GM23338 (cell line): ENCODE results near the gene INHBC. TPM values are rescaled to one million over a fixed set of nuclear protein-coding genes. Genes with fewer than 3 reads are reported as not detected.

Experiments
- ATAC-seq: fragments of 200-7000 bp; cut with Tn5 transposase; 3 replicates; pipeline ENCODE4 v1.9.1; 2020
- DNase-seq: peaks from one replicate; pipeline ENCODE4 v3.0.0-alpha.2; 2015; ENCODE audit warnings: low spot score
- H2AFZ ChIP-seq: fragments of 200-600 bp; sonication (generic); 2 replicates; pipeline ENCODE4 v1.8.0; 2016; ENCODE audit warnings: antibody characterized with exemption, mild to moderate bottlenecking, moderate library complexity
- H3F3A ChIP-seq: fragments of 200-600 bp; sonication (generic); replicated peaks from 2 replicates; pipeline ENCODE4 v1.8.0; 2017; ENCODE audit warnings: antibody characterized with exemption, mixed run types, low read depth
- H3K27ac ChIP-seq: fragments of 200-600 bp; sonication (generic); 2 replicates; pipeline ENCODE4 v1.6.1; 2016; ENCODE audit warnings: low read depth
- H3K27me3 ChIP-seq: fragments of 200-600 bp; sonication (generic); 2 replicates; pipeline ENCODE4 v1.8.0; 2016; ENCODE audit warnings: mild to moderate bottlenecking, mixed run types, moderate library complexity; ENCODE audit not compliant: insufficient read depth
- H3K36me3 ChIP-seq: fragments of 200-600 bp; sonication (generic); 2 replicates; pipeline ENCODE4 v1.8.0; 2016; ENCODE audit warnings: mild to moderate bottlenecking; ENCODE audit not compliant: insufficient read depth
- H3K4me1 ChIP-seq: fragments of 200-600 bp; sonication (generic); 2 replicates; pipeline ENCODE4 v1.8.0; 2016; ENCODE audit warnings: mild to moderate bottlenecking, moderate library complexity; ENCODE audit not compliant: insufficient read depth
- H3K4me2 ChIP-seq: fragments of 200-600 bp; sonication (generic); 2 replicates; pipeline ENCODE4 v1.7.1; 2017; ENCODE audit warnings: mixed run types
- H3K4me3 ChIP-seq: fragments of 200-600 bp; sonication (generic); 2 replicates; pipeline ENCODE4 v1.6.1; 2016; ENCODE audit warnings: mixed run types
- H3K79me2 ChIP-seq: fragments of 200-600 bp; sonication (generic); replicated peaks from 2 replicates; pipeline ENCODE4 v1.8.0; 2017; ENCODE audit warnings: mild to moderate bottlenecking; ENCODE audit not compliant: insufficient read depth
- H3K9me2 ChIP-seq: fragments of 200-600 bp; sonication (generic); 2 replicates; pipeline ENCODE4 v1.8.0; 2017; ENCODE audit not compliant: insufficient read depth
- H4K20me1 ChIP-seq: fragments of 200-600 bp; sonication (generic); replicated peaks from 2 replicates; pipeline ENCODE4 v1.8.0; 2017; ENCODE audit warnings: mild to moderate bottlenecking; ENCODE audit not compliant: insufficient read depth
- H3K27ac Mint-ChIP-seq: 2 replicates; pipeline ENCODE4 v1.8.0; 2020; ENCODE audit warnings: inconsistent platforms, mild to moderate bottlenecking, moderate library complexity, mixed read lengths
- H3K27me3 Mint-ChIP-seq: 3 replicates; pipeline ENCODE4 v1.8.0; 2022; ENCODE audit warnings: low read depth, mild to moderate bottlenecking, moderate library complexity, mixed read lengths, inconsistent platforms; ENCODE audit not compliant: insufficient read depth, poor library complexity
- H3K36me3 Mint-ChIP-seq: 3 replicates; pipeline ENCODE4 v1.8.0; 2021; ENCODE audit warnings: low read depth, mild to moderate bottlenecking, inconsistent platforms, moderate library complexity, mixed read lengths
- H3K4me1 Mint-ChIP-seq: 3 replicates; pipeline ENCODE4 v1.8.0; 2020; ENCODE audit warnings: mild to moderate bottlenecking, inconsistent platforms, mixed read lengths
- H3K4me3 Mint-ChIP-seq: 3 replicates; pipeline ENCODE4 v1.8.0; 2021; ENCODE audit warnings: moderate library complexity, mild to moderate bottlenecking, inconsistent platforms, mixed read lengths
- H3K9me3 Mint-ChIP-seq: 3 replicates; pipeline ENCODE4 v1.8.0; 2020; ENCODE audit warnings: moderate library complexity, mild to moderate bottlenecking, inconsistent platforms, mixed read lengths
- CREB1 ChIP-seq: fragments of 250-450 bp; sonication (Bioruptor Pico); IDR thresholded peaks from 2 replicates; pipeline ENCODE4 v1.5.0; 2020; ENCODE audit warnings: low read depth, mild to moderate bottlenecking, moderate library complexity
- JUNB ChIP-seq: IDR thresholded peaks from one replicate; pipeline ENCODE4 v1.6.1; 2016; ENCODE audit warnings: antibody characterized with exemption; ENCODE audit not compliant: unreplicated experiment
- NANOG ChIP-seq: IDR thresholded peaks from 2 replicates; pipeline ENCODE4 v1.6.1; 2016; ENCODE audit warnings: antibody characterized with exemption, borderline replicate concordance
- POLR2AphosphoS5 ChIP-seq: IDR thresholded peaks from 2 replicates; pipeline ENCODE4 v1.6.1; 2016; ENCODE audit warnings: antibody characterized with exemption, low read depth
- STAT1 ChIP-seq: IDR thresholded peaks from one replicate; pipeline ENCODE4 v1.6.1; 2016; ENCODE audit warnings: antibody characterized with exemption; ENCODE audit not compliant: unreplicated experiment
- ZNF114 ChIP-seq: fragments of 250-450 bp; sonication (Bioruptor Pico); IDR thresholded peaks from 2 replicates; pipeline ENCODE4 v1.5.0; 2020; ENCODE audit warnings: mild to moderate bottlenecking, moderate library complexity
- ZNF331 ChIP-seq: fragments of 250-450 bp; sonication (Bioruptor Pico); IDR thresholded peaks from 2 replicates; pipeline ENCODE4 v1.5.0; 2020; ENCODE audit warnings: low read depth, mild to moderate bottlenecking, moderate library complexity
- polyA plus RNA-seq: library from polyadenylated mRNA; unstranded; fragments of >200 nt; fragmentation: Nextera tagmentation; extraction: Ambion mirVana; gene quantifications from 2 replicates; pipeline ENCODE4 v1.2.1, GENCODE V29; 2016
- total RNA-seq: library from RNA; depleted of rRNA; stranded (reverse); fragments of >200 nt; shearing (Covaris generic); gene quantifications from 2 replicates; pipeline ENCODE4 v1.2.3, GENCODE V29; 2014
- TF ChIP-seq, protein P1 (sequence below): IDR thresholded peaks from 2 replicates; pipeline ENCODE4 v1.6.1; 2016; ENCODE audit warnings: antibody characterized with exemption
- TF ChIP-seq, protein P2 (sequence below): IDR thresholded peaks from one replicate; pipeline ENCODE4 v1.6.1; 2018; ENCODE audit warnings: antibody characterized with exemption; ENCODE audit not compliant: unreplicated experiment
- TF ChIP-seq, protein P3 (sequence below): fragments of 250-450 bp; sonication (Bioruptor Pico); IDR thresholded peaks from 2 replicates; pipeline ENCODE4 v1.5.0; 2020; ENCODE audit warnings: mild to moderate bottlenecking, moderate library complexity

Gene INHBC
- total and polyA plus RNA-seq, 2 experiments from 2014 or later = 0.53 TPM; not detected in 1

DNA sequence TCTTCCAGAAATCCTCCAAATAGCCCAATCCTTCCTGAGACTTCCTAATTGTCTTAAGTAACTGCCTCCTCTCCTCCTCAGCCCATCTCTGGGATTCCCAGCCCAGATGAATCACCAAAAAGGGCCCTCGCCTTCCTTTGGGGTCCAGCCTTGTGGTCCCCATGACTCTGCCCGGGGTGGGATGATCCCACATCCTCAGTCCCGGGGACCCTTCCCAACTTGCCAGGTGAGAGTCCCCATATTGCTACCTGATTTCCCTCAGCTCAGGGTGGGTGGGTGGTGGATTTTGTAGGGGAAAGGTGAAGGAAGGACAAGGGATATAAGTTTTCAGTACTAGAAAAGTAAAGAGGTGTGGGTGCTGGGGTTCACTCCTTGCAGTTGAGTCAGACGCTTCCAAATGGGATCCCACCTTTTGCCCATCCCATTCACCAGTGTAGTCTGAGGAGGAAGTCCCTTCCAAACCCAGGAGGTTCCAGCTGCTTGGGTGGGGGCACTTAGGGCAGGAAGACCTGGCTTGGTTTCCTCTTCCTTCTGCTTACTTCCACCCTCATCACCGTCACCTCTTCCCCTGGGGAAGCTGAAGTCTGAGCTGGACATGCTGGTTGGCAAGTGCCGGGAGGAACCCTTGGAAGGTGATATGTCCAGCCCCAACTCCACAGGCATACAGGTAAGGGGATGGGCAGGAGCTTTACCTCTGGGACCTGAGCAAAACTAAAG lies 30.6 kb downstream of the INHBC start:
- H3K4me2 ChIP-seq = no peak overlapping the region
- peaks cover 25% of the 10 kb centered on the region for H3K27me3 Mint-ChIP-seq
- peaks cover 3% of the 10 kb centered on the region for H3K79me2 ChIP-seq
- no peaks in the 10 kb centered on the region; the same call in 2 of the 3 replicates for H3K9me3 Mint-ChIP-seq
- no peak overlapping the region for H2AFZ ChIP-seq
- H4K20me1 ChIP-seq = no peaks in the 10 kb centered on the region; the same call in 1 of the 2 replicates
- no peak overlapping the region for H3K4me3 ChIP-seq
- H3K4me1 ChIP-seq = peaks cover 5% of the 10 kb centered on the region
- ATAC-seq (no peak), DNase-seq (no peak)
- no peak overlapping the region for H3K4me3 Mint-ChIP-seq
- no peaks in the 10 kb centered on the region for H3K36me3 ChIP-seq
- peaks cover 13% of the 10 kb centered on the region; the same call in 2 of the 3 replicates for H3K36me3 Mint-ChIP-seq
- no peaks in the 10 kb centered on the region for H3K27me3 ChIP-seq
- H3K9me2 ChIP-seq = no peaks in the 10 kb centered on the region
- TF ChIP-seq JUNB = no peak
- no peak for TF ChIP-seq CREB1
- TF ChIP-seq STAT1 = no peak
- TF ChIP-seq NANOG = no peak
- TF ChIP-seq ZNF331 (CRISPR knock-in tag) = no peak
- TF ChIP-seq, protein P1, sequence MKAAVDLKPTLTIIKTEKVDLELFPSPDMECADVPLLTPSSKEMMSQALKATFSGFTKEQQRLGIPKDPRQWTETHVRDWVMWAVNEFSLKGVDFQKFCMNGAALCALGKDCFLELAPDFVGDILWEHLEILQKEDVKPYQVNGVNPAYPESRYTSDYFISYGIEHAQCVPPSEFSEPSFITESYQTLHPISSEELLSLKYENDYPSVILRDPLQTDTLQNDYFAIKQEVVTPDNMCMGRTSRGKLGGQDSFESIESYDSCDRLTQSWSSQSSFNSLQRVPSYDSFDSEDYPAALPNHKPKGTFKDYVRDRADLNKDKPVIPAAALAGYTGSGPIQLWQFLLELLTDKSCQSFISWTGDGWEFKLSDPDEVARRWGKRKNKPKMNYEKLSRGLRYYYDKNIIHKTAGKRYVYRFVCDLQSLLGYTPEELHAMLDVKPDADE = no peak
- no peak for TF ChIP-seq POLR2AphosphoS5
- TF ChIP-seq, protein P2, sequence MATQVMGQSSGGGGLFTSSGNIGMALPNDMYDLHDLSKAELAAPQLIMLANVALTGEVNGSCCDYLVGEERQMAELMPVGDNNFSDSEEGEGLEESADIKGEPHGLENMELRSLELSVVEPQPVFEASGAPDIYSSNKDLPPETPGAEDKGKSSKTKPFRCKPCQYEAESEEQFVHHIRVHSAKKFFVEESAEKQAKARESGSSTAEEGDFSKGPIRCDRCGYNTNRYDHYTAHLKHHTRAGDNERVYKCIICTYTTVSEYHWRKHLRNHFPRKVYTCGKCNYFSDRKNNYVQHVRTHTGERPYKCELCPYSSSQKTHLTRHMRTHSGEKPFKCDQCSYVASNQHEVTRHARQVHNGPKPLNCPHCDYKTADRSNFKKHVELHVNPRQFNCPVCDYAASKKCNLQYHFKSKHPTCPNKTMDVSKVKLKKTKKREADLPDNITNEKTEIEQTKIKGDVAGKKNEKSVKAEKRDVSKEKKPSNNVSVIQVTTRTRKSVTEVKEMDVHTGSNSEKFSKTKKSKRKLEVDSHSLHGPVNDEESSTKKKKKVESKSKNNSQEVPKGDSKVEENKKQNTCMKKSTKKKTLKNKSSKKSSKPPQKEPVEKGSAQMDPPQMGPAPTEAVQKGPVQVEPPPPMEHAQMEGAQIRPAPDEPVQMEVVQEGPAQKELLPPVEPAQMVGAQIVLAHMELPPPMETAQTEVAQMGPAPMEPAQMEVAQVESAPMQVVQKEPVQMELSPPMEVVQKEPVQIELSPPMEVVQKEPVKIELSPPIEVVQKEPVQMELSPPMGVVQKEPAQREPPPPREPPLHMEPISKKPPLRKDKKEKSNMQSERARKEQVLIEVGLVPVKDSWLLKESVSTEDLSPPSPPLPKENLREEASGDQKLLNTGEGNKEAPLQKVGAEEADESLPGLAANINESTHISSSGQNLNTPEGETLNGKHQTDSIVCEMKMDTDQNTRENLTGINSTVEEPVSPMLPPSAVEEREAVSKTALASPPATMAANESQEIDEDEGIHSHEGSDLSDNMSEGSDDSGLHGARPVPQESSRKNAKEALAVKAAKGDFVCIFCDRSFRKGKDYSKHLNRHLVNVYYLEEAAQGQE = no peak
- H3F3A ChIP-seq = peaks cover 18% of the 10 kb centered on the region
- H3K4me1 Mint-ChIP-seq = peaks cover 14% of the 10 kb centered on the region
- 0 out of 2 replicates have a peak overlapping the region, but pooled peaks have one; percentile 57 for H3K27ac Mint-ChIP-seq
- H3K27ac ChIP-seq = no peak overlapping the region

DNA sequence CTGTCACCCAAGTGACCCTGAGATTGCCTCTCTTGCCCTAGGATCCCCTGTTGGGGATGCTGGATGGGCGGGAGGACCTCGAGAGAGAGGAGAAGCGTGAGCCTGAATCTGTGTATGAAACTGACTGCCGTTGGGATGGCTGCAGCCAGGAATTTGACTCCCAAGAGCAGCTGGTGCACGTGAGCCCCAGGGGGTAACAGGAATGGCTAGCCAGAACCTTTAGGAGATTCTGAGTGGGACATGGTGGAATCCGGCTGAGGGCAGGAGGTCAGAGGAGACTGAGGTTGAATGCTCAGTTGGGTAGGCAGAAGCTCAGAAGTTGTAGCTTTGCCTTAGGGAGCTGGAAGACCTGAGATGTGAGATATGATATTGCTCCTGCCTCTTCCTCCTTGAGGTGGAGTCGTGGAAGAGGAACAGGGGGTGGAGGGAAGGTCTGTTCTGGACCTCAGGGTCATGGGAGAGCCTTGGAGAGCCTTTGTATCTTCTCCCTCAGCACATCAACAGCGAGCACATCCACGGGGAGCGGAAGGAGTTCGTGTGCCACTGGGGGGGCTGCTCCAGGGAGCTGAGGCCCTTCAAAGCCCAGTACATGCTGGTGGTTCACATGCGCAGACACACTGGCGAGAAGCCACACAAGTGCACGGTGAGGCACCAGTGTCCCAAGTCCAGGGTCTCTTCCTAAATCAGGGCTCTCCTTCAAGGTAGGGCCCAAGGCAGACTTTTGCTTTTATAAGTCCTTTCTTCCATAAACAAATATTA lies 31.3 kb downstream of the INHBC start:
- Histone ChIP-seq H3K27ac (no peak overlapping the region), H3K9me2 (no peaks in the 10 kb centered on the region), H4K20me1 (no peaks in the 10 kb centered on the region; the same call in 1 of the 2 replicates), H3K4me2 (no peak overlapping the region), H3K4me1 (peaks cover 5% of the 10 kb centered on the region), H3F3A (peaks cover 10% of the 10 kb centered on the region), H3K27me3 (no peaks in the 10 kb centered on the region), H3K4me3 (no peak overlapping the region), H3K79me2 (no peaks in the 10 kb centered on the region), H2AFZ (no peak overlapping the region), H3K36me3 (no peaks in the 10 kb centered on the region)
- peaks cover 11% of the 10 kb centered on the region for H3K4me1 Mint-ChIP-seq
- H3K27ac Mint-ChIP-seq = no peak overlapping the region; the same call in 1 of the 2 replicates
- DNase-seq (no peak), ATAC-seq (no peak)
- H3K9me3 Mint-ChIP-seq = no peaks in the 10 kb centered on the region; the same call in 2 of the 3 replicates
- peaks cover 22% of the 10 kb centered on the region for H3K27me3 Mint-ChIP-seq
- no peak overlapping the region; the same call in 2 of the 3 replicates for H3K4me3 Mint-ChIP-seq
- H3K36me3 Mint-ChIP-seq = peaks cover 13% of the 10 kb centered on the region; the same call in 2 of the 3 replicates
- TF ChIP-seq, protein P3, sequence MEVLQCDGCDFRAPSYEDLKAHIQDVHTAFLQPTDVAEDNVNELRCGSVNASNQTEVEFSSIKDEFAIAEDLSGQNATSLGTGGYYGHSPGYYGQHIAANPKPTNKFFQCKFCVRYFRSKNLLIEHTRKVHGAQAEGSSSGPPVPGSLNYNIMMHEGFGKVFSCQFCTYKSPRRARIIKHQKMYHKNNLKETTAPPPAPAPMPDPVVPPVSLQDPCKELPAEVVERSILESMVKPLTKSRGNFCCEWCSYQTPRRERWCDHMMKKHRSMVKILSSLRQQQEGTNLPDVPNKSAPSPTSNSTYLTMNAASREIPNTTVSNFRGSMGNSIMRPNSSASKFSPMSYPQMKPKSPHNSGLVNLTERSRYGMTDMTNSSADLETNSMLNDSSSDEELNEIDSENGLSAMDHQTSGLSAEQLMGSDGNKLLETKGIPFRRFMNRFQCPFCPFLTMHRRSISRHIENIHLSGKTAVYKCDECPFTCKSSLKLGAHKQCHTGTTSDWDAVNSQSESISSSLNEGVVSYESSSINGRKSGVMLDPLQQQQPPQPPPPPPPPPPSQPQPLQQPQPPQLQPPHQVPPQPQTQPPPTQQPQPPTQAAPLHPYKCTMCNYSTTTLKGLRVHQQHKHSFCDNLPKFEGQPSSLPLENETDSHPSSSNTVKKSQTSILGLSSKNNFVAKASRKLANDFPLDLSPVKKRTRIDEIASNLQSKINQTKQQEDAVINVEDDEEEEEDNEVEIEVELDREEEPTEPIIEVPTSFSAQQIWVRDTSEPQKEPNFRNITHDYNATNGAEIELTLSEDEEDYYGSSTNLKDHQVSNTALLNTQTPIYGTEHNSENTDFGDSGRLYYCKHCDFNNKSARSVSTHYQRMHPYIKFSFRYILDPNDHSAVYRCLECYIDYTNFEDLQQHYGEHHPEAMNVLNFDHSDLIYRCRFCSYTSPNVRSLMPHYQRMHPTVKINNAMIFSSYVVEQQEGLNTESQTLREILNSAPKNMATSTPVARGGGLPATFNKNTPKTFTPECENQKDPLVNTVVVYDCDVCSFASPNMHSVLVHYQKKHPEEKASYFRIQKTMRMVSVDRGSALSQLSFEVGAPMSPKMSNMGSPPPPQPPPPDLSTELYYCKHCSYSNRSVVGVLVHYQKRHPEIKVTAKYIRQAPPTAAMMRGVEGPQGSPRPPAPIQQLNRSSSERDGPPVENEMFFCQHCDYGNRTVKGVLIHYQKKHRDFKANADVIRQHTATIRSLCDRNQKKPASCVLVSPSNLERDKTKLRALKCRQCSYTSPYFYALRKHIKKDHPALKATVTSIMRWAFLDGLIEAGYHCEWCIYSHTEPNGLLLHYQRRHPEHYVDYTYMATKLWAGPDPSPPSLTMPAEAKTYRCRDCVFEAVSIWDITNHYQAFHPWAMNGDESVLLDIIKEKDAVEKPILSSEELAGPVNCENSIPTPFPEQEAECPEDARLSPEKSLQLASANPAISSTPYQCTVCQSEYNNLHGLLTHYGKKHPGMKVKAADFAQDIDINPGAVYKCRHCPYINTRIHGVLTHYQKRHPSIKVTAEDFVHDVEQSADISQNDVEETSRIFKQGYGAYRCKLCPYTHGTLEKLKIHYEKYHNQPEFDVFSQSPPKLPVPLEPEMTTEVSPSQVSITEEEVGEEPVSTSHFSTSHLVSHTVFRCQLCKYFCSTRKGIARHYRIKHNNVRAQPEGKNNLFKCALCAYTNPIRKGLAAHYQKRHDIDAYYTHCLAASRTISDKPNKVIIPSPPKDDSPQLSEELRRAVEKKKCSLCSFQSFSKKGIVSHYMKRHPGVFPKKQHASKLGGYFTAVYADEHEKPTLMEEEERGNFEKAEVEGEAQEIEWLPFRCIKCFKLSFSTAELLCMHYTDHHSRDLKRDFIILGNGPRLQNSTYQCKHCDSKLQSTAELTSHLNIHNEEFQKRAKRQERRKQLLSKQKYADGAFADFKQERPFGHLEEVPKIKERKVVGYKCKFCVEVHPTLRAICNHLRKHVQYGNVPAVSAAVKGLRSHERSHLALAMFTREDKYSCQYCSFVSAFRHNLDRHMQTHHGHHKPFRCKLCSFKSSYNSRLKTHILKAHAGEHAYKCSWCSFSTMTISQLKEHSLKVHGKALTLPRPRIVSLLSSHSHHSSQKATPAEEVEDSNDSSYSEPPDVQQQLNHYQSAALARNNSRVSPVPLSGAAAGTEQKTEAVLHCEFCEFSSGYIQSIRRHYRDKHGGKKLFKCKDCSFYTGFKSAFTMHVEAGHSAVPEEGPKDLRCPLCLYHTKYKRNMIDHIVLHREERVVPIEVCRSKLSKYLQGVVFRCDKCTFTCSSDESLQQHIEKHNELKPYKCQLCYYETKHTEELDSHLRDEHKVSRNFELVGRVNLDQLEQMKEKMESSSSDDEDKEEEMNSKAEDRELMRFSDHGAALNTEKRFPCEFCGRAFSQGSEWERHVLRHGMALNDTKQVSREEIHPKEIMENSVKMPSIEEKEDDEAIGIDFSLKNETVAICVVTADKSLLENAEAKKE (CRISPR knock-in tag) = no peak
- no peak for TF ChIP-seq ZNF114 (CRISPR knock-in tag)
- no peak for TF ChIP-seq POLR2AphosphoS5
